Neural cell (in vitro differentiated cells): ENCODE data around the gene LELP1. TPM values are rescaled to one million over a fixed set of nuclear protein-coding genes. Genes with fewer than 3 reads are reported as not detected.

Experiments used
- H2AFZ ChIP-seq: fragments of 200-600, 300-800 bp; sonication (generic), shearing (Covaris generic); 2 replicates; pipeline ENCODE4 v1.6.0; 2014; ENCODE audit warnings: low read depth, mild to moderate bottlenecking, antibody characterized with exemption, low read length, moderate library complexity
- H3F3A ChIP-seq: fragments of 200-600 bp; shearing (Covaris generic); 2 replicates; pipeline ENCODE4 v1.6.1; 2016; ENCODE audit warnings: mild to moderate bottlenecking, moderate library complexity, mixed read lengths, antibody characterized with exemption, low read length; ENCODE audit not compliant: insufficient read depth, poor library complexity, severe bottlenecking
- H3K27ac ChIP-seq: fragments of 200-600, 300-800 bp; sonication (generic), shearing (Covaris generic); 2 replicates; pipeline ENCODE4 v1.5.1; 2014; ENCODE audit warnings: mild to moderate bottlenecking, low read length, moderate library complexity
- H3K27me3 ChIP-seq: fragments of 300-800, 200-600 bp; sonication (generic), shearing (Covaris generic); 2 replicates; pipeline ENCODE4 v1.6.0; 2014; ENCODE audit warnings: mild to moderate bottlenecking, low read depth, low read length, moderate library complexity; ENCODE audit not compliant: insufficient read depth
- H3K36me3 ChIP-seq: fragments of 300-800, 200-600 bp; sonication (generic), shearing (Covaris generic); 2 replicates; pipeline ENCODE4 v1.5.1; 2014; ENCODE audit warnings: mild to moderate bottlenecking, antibody characterized with exemption, low read length, moderate library complexity; ENCODE audit not compliant: insufficient read depth
- H3K4me2 ChIP-seq: fragments of 300-800, 200-600 bp; sonication (generic), shearing (Covaris generic); 2 replicates; pipeline ENCODE4 v1.6.0; 2014; ENCODE audit warnings: mild to moderate bottlenecking, low read length
- H3K4me3 ChIP-seq: fragments of 300-800, 200-600 bp; sonication (generic), shearing (Covaris generic); 2 replicates; pipeline ENCODE4 v1.5.1; 2014; ENCODE audit warnings: mild to moderate bottlenecking, low read length, moderate library complexity
- H3K79me2 ChIP-seq: fragments of 200-600 bp; shearing (Covaris generic); replicated peaks from 2 replicates; pipeline ENCODE4 v1.6.0; 2014; ENCODE audit warnings: mild to moderate bottlenecking, low read length, moderate library complexity; ENCODE audit not compliant: insufficient read depth
- H3K9ac ChIP-seq: fragments of 300-800, 200-600 bp; sonication (generic), shearing (Covaris generic); 2 replicates; pipeline ENCODE4 v1.6.1; 2016; ENCODE audit warnings: mild to moderate bottlenecking, low read length, mixed read lengths
- H3K9me2 ChIP-seq: fragments of 200-600 bp; shearing (Covaris generic); 2 replicates; pipeline ENCODE4 v1.6.1; 2016; ENCODE audit warnings: mild to moderate bottlenecking, low read length, mixed read lengths; ENCODE audit not compliant: insufficient read depth
- H3K9me3 ChIP-seq: fragments of 200-600, 300-800 bp; sonication (generic), shearing (Covaris generic); 2 replicates; pipeline ENCODE4 v1.6.1; 2016; ENCODE audit warnings: mild to moderate bottlenecking, mixed run types, low read length, moderate library complexity, mixed read lengths
- H4K20me1 ChIP-seq: fragments of 200-600 bp; shearing (Covaris generic); 2 replicates; pipeline ENCODE4 v1.6.1; 2016; ENCODE audit warnings: mild to moderate bottlenecking, mixed run types; ENCODE audit not compliant: insufficient read depth
- CTCF ChIP-seq: fragments of 450-650 bp; IDR thresholded peaks from 2 replicates; pipeline ENCODE4 v1.5.1; 2014; ENCODE audit warnings: antibody characterized with exemption, mild to moderate bottlenecking, moderate library complexity; ENCODE audit not compliant: poor library complexity, severe bottlenecking
- EP300 ChIP-seq: fragments of 450-650 bp; conservative IDR thresholded peaks from 2 replicates; pipeline ENCODE4 v1.6.1; 2014; ENCODE audit warnings: antibody characterized with exemption, mild to moderate bottlenecking, moderate library complexity; ENCODE audit not compliant: poor library complexity, severe bottlenecking
- EZH2 ChIP-seq: fragments of 200-600, 300-800 bp; shearing (Covaris generic), sonication (generic); IDR thresholded peaks from 2 replicates; pipeline ENCODE4 v1.6.1; 2014; ENCODE audit warnings: antibody characterized with exemption, low read length, borderline replicate concordance, mild to moderate bottlenecking; ENCODE audit not compliant: insufficient read depth, poor library complexity, severe bottlenecking
- MXI1 ChIP-seq: fragments of 450-650 bp; conservative IDR thresholded peaks from 2 replicates; pipeline ENCODE4 v1.6.1; 2014; ENCODE audit warnings: antibody characterized with exemption, mild to moderate bottlenecking; ENCODE audit not compliant: poor library complexity, severe bottlenecking
- POLR2AphosphoS5 ChIP-seq: IDR thresholded peaks from 2 replicates; pipeline ENCODE4 v1.6.1; 2012
- RAD21 ChIP-seq: fragments of 450-650 bp; conservative IDR thresholded peaks from 2 replicates; pipeline ENCODE4 v1.6.1; 2014; ENCODE audit warnings: antibody characterized with exemption, mild to moderate bottlenecking, moderate library complexity
- REST ChIP-seq: IDR thresholded peaks from 2 replicates; pipeline ENCODE4 v1.6.1; 2012; ENCODE audit warnings: borderline replicate concordance
- SMC3 ChIP-seq: fragments of 450-650 bp; conservative IDR thresholded peaks from 2 replicates; pipeline ENCODE4 v1.6.1; 2014; ENCODE audit warnings: antibody characterized with exemption, mild to moderate bottlenecking, moderate library complexity; ENCODE audit not compliant: poor library complexity
- TAF1 ChIP-seq: IDR thresholded peaks from 2 replicates; pipeline ENCODE4 v1.6.1; 2012; ENCODE audit warnings: low read depth
- polyA plus RNA-seq: library from polyadenylated mRNA; depleted of rRNA; stranded (reverse); fragments of >200 nt; gene quantifications from 2 replicates; pipeline ENCODE4 v1.2.3, GENCODE V29; 2014

The LELP1 gene
- polyA plus RNA-seq, 1 donor from 2014 or later = not detected

- H3F3A ChIP-seq = no peaks in the 10 kb centered on the region
- no peaks in the 10 kb centered on the region for H3K9me2 ChIP-seq
- H3K4me2 ChIP-seq = no peak overlapping the region
- no peak overlapping the region for H3K27ac ChIP-seq
- H3K79me2 ChIP-seq = no peaks in the 10 kb centered on the region
- H2AFZ ChIP-seq = no peak overlapping the region
- no peak overlapping the region for H3K9ac ChIP-seq
- TF ChIP-seq TAF1 (no peak), REST (no peak), CTCF (no peak), EP300 (no peak), RAD21 (no peak), SMC3 (no peak), POLR2AphosphoS5 (no peak), MXI1 (no peak), EZH2 (no peak)
- H3K4me3 ChIP-seq = no peak overlapping the region
- no peaks in the 10 kb centered on the region for H3K36me3 ChIP-seq
- no peaks in the 10 kb centered on the region for H3K9me3 ChIP-seq
- no peaks in the 10 kb centered on the region for H3K27me3 ChIP-seq
- no peaks in the 10 kb centered on the region for H4K20me1 ChIP-seq
Measured at GRCh38 chr1:153202006-153202405, 1.2 kb upstream of the LELP1 start.

GRCh38 chr1:153206631-153207030 lies 3.4 kb downstream of the LELP1 start:
- H4K20me1 ChIP-seq = no peaks in the 10 kb centered on the region
- H3K9me2 ChIP-seq = no peaks in the 10 kb centered on the region
- no peaks in the 10 kb centered on the region for H3K79me2 ChIP-seq
- H3K4me3 ChIP-seq = no peak overlapping the region
- no peak overlapping the region for H3K4me2 ChIP-seq
- TF ChIP-seq TAF1 (no peak), MXI1 (no peak), SMC3 (no peak), POLR2AphosphoS5 (no peak), EZH2 (no peak), EP300 (no peak), REST (no peak)
- H3K27me3 ChIP-seq = no peaks in the 10 kb centered on the region
- no peaks in the 10 kb centered on the region for H3K36me3 ChIP-seq
- no peaks in the 10 kb centered on the region for H3K9me3 ChIP-seq
- H3K9ac ChIP-seq = no peak overlapping the region
- no peak overlapping the region for H2AFZ ChIP-seq
- no peak overlapping the region for H3K27ac ChIP-seq
- no peaks in the 10 kb centered on the region for H3F3A ChIP-seq
